Stimulated activated CD8-positive, alpha-beta memory T cell treated with anti-CD3 and anti-CD28 coated beads, Interleukin-12 subunit alpha, Interleukin-12 subunit beta, amount 100 ng/mL, for 1 hour (primary cell): Measurements from ENCODE around the gene PCDHGA7.
"Not testable (repeated sequence)": the region's sequence is repeated elsewhere in the genome, so short reads cannot be mapped to it uniquely, and the experiment has no call there.

Source experiments
- DNase-seq: peaks from one replicate; pipeline ENCODE4 v3.0.0-alpha.2; 2020; ENCODE audit warnings: low read depth

Gene PCDHGA7

DNA sequence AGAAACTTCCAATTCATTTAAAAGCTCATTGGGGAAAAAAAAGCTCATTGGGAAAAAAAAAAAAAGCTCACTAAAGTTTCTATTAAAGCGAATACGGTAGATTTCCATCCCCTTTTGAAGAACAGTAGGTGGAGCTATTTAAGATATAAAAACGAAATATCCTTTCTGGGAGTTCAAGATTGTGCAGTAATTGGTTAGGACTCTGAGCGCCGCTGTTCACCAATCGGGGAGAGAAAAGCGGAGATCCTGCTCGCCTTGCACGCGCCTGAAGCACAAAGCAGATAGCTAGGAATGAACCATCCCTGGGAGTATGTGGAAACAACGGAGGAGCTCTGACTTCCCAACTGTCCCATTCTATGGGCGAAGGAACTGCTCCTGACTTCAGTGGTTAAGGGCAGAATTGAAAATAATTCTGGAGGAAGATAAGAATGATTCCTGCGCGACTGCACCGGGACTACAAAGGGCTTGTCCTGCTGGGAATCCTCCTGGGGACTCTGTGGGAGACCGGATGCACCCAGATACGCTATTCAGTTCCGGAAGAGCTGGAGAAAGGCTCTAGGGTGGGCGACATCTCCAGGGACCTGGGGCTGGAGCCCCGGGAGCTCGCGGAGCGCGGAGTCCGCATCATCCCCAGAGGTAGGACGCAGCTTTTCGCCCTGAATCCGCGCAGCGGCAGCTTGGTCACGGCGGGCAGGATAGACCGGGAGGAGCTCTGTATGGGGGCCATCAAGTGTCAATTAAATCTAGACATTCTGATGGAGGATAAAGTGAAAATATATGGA, 48.0 kb downstream of the PCDHGA7 start, which contains the start of gene PCDHGA12:
PCDHGA12 (plus strand) TSS at position 176 of the 782 bp plus-strand sequence; CDS start at position 429, 253 bp downstream.
- DNase-seq, result no peak

DNA sequence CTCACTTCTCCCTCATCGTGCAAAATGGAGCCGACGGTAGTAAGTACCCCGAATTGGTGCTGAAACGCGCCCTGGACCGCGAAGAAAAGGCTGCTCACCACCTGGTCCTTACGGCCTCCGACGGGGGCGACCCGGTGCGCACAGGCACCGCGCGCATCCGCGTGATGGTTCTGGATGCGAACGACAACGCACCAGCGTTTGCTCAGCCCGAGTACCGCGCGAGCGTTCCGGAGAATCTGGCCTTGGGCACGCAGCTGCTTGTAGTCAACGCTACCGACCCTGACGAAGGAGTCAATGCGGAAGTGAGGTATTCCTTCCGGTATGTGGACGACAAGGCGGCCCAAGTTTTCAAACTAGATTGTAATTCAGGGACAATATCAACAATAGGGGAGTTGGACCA, 48.7 kb downstream of the PCDHGA7 start:
- no peak for DNase-seq

DNA sequence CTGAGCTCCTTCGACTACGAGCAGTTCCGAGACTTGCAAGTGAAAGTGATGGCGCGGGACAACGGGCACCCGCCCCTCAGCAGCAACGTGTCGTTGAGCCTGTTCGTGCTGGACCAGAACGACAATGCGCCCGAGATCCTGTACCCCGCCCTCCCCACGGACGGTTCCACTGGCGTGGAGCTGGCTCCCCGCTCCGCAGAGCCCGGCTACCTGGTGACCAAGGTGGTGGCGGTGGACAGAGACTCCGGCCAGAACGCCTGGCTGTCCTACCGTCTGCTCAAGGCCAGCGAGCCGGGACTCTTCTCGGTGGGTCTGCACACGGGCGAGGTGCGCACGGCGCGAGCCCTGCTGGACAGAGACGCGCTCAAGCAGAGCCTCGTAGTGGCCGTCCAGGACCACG, 49.8 kb downstream of the PCDHGA7 start:
- DNase-seq, result not testable (repeated sequence)

DNA sequence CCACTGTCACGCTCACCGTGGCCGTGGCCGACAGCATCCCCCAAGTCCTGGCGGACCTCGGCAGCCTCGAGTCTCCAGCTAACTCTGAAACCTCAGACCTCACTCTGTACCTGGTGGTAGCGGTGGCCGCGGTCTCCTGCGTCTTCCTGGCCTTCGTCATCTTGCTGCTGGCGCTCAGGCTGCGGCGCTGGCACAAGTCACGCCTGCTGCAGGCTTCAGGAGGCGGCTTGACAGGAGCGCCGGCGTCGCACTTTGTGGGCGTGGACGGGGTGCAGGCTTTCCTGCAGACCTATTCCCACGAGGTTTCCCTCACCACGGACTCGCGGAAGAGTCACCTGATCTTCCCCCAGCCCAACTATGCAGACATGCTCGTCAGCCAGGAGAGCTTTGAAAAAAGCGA, 50.2 kb downstream of the PCDHGA7 start:
- not testable (repeated sequence) for DNase-seq

DNA sequence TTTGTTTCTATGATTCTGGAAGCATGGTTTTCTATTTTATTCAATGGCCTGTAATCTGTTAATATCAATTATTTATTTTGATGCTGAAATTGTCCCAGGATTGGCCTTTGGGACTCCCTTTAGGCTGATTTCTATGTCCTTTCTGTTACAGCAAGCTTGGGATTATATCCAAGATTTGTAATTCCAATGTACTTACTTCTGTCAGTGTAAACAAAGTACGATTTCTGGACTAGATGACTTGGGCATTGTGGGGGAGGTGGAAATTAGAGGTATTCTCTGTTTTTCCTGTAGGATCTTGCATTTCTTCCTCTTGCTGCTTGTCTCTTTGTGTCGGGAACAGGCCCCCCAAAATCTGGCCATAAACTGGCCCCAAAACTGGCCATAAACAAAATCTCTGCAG, 51.5 kb downstream of the PCDHGA7 start:
- no peak for DNase-seq
